ENCODE measurements around the gene AKNA.

- TF ChIP-seq POLR2A (IDR thresholded peaks at IDR 0.05; ENCODE audit: low read length) (no peak), MYC (IDR thresholded peaks at IDR 0.05; ENCODE audit: borderline replicate concordance, low read length) (no peak), CTCF (IDR thresholded peaks at IDR 0.05) (no peak), JUNB (IDR thresholded peaks at IDR 0.05) (no peak), EHMT2 (IDR thresholded peaks at IDR 0.05; ENCODE audit: low read depth) (no peak), EP300 (IDR thresholded peaks at IDR 0.05) (no peak), HDAC2 (IDR thresholded peaks at IDR 0.05) (no peak), CHD4 (IDR thresholded peaks at IDR 0.05; ENCODE audit: borderline replicate concordance) (no peak), ESRRA (IDR thresholded peaks at IDR 0.05; ENCODE audit: borderline replicate concordance, low read length) (no peak), RCOR1 (IDR thresholded peaks at IDR 0.05; ENCODE audit: low read depth, low read length) (no peak), ZFP36 (IDR thresholded peaks at IDR 0.05; ENCODE audit: borderline replicate concordance, partially characterized antibody) (no peak), REST (IDR thresholded peaks at IDR 0.05) (no peak), CBX2 (IDR thresholded peaks at IDR 0.05; ENCODE audit: borderline replicate concordance, low read depth) (no peak), NFE2L2 (conservative IDR thresholded peaks at IDR 0.05; ENCODE audit: low read length) (no peak)
These were observed 79.3 kb downstream of the AKNA start for GRCh38 chr9:114308361-114308950.
